LNCaP clone FGC (cell line): Measurements from ENCODE around the gene CLTC.
A peak's percentile ranks its signal among the peaks of the same experiment; 100 is the strongest.

ENCODE experiments used
- DNase-seq: peaks from one replicate; pipeline ENCODE4 v3.0.0-alpha.2; 2011; ENCODE audit warnings: low read depth
- H3K4me3 ChIP-seq: 2 replicates; pipeline ENCODE4 v1.5.1; 2011; ENCODE audit warnings: mild to moderate bottlenecking, low read depth, low read length, control low read depth
- CTCF ChIP-seq: IDR thresholded peaks from 2 replicates; pipeline ENCODE4 v1.5.1; 2012; ENCODE audit warnings: mild to moderate bottlenecking; ENCODE audit not compliant: control insufficient read depth, insufficient read depth; ENCODE audit errors: extremely low read depth

The CLTC gene

GRCh38 chr17:59688496-59688895, 68.8 kb downstream of the CLTC start:
- no peak for TF ChIP-seq CTCF
- DNase-seq, result no peak
- no peak overlapping the region for H3K4me3 ChIP-seq

- no peak overlapping the region for H3K4me3 ChIP-seq
- DNase-seq, result no peak
- no peak for TF ChIP-seq CTCF
Measured at GRCh38 chr17:59693582-59693981, 73.9 kb downstream of the CLTC start.

DNA sequence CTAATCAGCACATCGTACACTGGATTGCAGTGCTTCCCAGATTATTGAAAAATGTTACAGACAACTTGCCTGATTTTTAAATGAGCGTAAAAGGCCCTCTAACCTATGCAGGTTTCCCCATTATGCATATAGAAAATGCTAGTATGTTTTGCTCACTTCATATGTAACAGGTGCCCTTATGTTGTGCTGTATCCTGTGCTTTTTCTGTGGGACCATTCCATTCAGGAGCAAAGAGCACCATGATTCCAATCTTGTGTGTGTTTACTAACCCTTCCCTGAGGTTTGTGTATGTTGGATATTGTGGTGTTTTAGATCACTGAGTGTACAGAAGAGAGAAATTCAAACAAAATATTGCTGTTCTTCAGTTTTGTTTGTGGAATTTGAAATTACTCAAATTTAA, 74.6 kb downstream of the CLTC start:
- H3K4me3 ChIP-seq, result no peak overlapping the region
- TF ChIP-seq CTCF, result no peak
- DNase-seq, result no peak

DNA sequence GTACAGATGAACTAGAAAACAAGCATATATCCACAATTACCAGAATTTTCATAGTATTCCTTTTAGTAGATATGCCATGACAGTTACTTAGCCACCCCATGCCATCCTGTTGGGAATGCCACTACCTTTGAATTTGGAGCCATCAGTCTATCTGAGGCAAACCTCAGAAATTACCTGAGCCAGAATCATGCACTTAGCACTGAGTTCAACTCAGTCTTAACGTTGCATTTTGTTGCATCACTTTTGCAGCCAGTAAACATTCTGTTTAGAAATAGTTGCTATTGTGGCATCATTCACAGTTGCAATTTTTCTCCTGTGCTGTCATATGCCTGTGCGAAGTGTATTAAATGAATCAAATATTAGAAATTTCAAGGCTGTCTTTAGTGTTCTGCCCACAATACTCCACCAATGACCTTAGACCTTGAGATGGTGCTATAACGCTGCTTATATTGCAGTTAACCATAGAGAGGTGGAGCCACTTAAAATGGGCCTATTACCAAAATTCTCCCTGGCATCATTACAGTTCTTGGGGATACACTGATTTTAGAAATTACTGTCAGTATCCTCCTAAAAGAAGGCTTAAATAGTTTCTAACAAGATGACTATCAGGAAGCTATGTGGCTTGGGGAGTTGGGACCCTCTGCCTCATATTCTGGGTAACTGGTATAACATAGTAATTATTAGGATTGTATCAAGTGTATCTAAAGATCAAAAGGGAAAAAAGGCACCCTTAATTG, 76.4 kb downstream of the CLTC start:
- TF ChIP-seq CTCF, result 0 out of 2 replicates have a peak, but pooled peaks have one; percentile 9
- no peak for DNase-seq
- no peak overlapping the region for H3K4me3 ChIP-seq

DNA sequence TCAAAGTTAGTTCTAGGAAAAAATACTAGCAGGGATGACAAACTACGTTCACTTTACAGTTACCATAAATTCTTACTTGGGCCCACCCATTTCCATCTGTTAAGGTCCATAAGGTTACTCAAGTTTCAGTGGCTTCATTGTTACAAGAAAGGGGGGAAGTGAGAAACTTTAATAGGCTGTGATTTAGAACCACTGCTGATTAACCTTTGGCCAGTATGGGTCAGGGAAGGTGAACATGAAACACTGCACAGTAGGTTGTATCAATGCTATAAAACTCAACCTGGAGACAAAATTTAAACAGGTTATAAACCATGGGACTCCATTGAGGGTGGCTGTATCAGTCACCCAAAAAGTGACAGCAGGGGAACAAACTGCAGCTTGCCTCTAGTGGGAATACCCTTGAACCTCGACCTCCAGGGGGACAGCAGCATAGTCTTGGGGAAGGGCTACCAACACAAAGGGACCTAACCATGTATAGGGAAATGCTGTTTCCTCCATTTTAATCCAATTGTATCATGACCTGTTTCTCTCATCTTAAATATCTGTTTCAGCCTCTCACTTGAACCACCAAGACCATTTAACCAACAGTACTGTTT, 77.1 kb downstream of the CLTC start:
- no peak for TF ChIP-seq CTCF
- DNase-seq, result no peak
- H3K4me3 ChIP-seq, result no peak overlapping the region

DNA sequence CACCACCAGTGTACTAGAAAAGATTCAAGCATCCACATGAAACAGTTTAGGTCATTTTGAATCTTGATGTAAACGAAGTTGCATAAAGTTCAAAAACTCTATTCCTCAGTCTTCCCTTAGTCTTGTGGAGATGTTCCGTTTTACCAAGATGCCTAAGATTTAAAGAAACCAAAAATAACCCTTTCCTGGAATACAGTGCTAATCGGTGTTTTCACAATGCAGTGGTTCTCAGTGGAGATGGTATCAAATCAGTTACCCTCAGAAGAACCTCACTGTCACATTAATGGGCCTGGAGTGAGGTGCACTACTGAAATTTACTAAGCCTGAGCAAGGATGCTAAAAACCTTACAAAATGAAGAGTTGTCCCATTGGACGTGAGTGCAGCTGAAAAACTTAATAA, 78.4 kb downstream of the CLTC start:
- TF ChIP-seq CTCF, result no peak
- no peak for DNase-seq
- H3K4me3 ChIP-seq, result no peak overlapping the region

- no peak for DNase-seq
- TF ChIP-seq CTCF, result no peak
- H3K4me3 ChIP-seq, result no peak overlapping the region
Measured at GRCh38 chr17:59699218-59699617, 79.5 kb downstream of the CLTC start.
